DOHH2 (cell line): Measurements from ENCODE around the gene CACNB1.

Source experiments
- EZH2phosphoT487 ChIP-seq: fragments of 200-600 bp; sonication (generic); IDR thresholded peaks from 2 replicates; pipeline ENCODE4 v1.6.1; 2017; ENCODE audit warnings: borderline replicate concordance, mild to moderate bottlenecking, antibody characterized with exemption, low read length, moderate library complexity, mixed read lengths
- TF ChIP-seq, protein P1 (sequence below): fragments of 200-600 bp; sonication (generic); IDR thresholded peaks from one replicate; pipeline ENCODE4 v1.5.1; 2014; ENCODE audit warnings: antibody characterized with exemption, mild to moderate bottlenecking, low read depth, low read length; ENCODE audit not compliant: poor library complexity, severe bottlenecking

DNA sequence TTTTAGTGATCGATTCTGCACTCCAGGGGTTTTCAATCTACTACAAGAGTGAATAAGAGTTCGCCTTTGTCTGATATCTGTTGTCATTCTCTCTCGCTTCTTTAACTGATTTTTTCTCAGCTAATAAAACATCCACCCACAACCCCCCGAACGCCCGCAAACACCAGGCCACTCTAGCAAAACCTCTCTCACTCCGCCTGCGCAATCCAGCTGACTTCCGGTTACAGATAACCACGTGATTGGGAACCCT, 2.3 kb upstream of the CACNB1 start:
- TF ChIP-seq, protein P1, sequence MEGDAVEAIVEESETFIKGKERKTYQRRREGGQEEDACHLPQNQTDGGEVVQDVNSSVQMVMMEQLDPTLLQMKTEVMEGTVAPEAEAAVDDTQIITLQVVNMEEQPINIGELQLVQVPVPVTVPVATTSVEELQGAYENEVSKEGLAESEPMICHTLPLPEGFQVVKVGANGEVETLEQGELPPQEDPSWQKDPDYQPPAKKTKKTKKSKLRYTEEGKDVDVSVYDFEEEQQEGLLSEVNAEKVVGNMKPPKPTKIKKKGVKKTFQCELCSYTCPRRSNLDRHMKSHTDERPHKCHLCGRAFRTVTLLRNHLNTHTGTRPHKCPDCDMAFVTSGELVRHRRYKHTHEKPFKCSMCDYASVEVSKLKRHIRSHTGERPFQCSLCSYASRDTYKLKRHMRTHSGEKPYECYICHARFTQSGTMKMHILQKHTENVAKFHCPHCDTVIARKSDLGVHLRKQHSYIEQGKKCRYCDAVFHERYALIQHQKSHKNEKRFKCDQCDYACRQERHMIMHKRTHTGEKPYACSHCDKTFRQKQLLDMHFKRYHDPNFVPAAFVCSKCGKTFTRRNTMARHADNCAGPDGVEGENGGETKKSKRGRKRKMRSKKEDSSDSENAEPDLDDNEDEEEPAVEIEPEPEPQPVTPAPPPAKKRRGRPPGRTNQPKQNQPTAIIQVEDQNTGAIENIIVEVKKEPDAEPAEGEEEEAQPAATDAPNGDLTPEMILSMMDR, result no peak
- no peak for TF ChIP-seq EZH2phosphoT487
